ENCODE results near the gene ZNF341. TPM values are rescaled to one million over a fixed set of nuclear protein-coding genes. Genes with fewer than 3 reads are reported as not detected.

Gene ZNF341
- total RNA-seq, 3 donors from 2014 or later: 5.0 to 5.6 (median 5.1) TPM

GRCh38 chr20:33788351-33789049 is 56.7 kb downstream of the ZNF341 start:
- H3K36me3 ChIP-seq (ENCODE audit: low read depth): no peaks in the 10 kb centered on the region
- no peak overlapping the region for H3K4me3 ChIP-seq
- ATAC-seq (peak; percentile 8), DNase-seq (peak; percentile 40 to 68 (median 55))
- no peak for TF ChIP-seq CTCF (IDR thresholded peaks at IDR 0.05)
- H3K9me3 ChIP-seq: no peaks in the 10 kb centered on the region
- H3K4me1 ChIP-seq (ENCODE audit: low read depth): peaks cover 27% of the 10 kb centered on the region
- intact Hi-C loops (cut with DNase I, micrococcal nuclease): no loop called here

- no peak overlapping the region for H3K4me3 ChIP-seq
- TF ChIP-seq CTCF (IDR thresholded peaks at IDR 0.05): no peak
- intact Hi-C loops (cut with DNase I, micrococcal nuclease): no loop called here
- peak; percentile 86 for ATAC-seq
- no peaks in the 10 kb centered on the region for H3K36me3 ChIP-seq (ENCODE audit: low read depth)
- no peaks in the 10 kb centered on the region for H3K9me3 ChIP-seq
- peak; percentile 78 to 96 (median 82) for DNase-seq
- H3K4me1 ChIP-seq (ENCODE audit: low read depth): peaks cover 27% of the 10 kb centered on the region
Observed at GRCh38 chr20:33789109-33789857, 57.5 kb downstream of the ZNF341 start.

GRCh38 chr20:33789858-33790182 is 58.0 kb downstream of the ZNF341 start:
- Histone ChIP-seq H3K9me3 (no peaks in the 10 kb centered on the region), H3K4me1 (ENCODE audit: low read depth) (peaks cover 27% of the 10 kb centered on the region), H3K4me3 (no peak overlapping the region), H3K36me3 (ENCODE audit: low read depth) (no peaks in the 10 kb centered on the region)
- DNase-seq (no peak), ATAC-seq (peak; percentile 1)
- intact Hi-C loops (cut with DNase I, micrococcal nuclease): no loop called here
- TF ChIP-seq CTCF (IDR thresholded peaks at IDR 0.05): no peak

- H3K9me3 ChIP-seq: no peaks in the 10 kb centered on the region
- no peak for TF ChIP-seq CTCF (IDR thresholded peaks at IDR 0.05)
- DNase-seq (peak; percentile 86 to 88 (median 87)), ATAC-seq (peak; percentile 81)
- intact Hi-C loops (cut with DNase I, micrococcal nuclease): no loop called here
- no peak overlapping the region for H3K4me3 ChIP-seq
- H3K36me3 ChIP-seq (ENCODE audit: low read depth): no peaks in the 10 kb centered on the region
- peaks cover 27% of the 10 kb centered on the region for H3K4me1 ChIP-seq (ENCODE audit: low read depth)
Observed at GRCh38 chr20:33790566-33790965, 58.8 kb downstream of the ZNF341 start.

- intact Hi-C loops (cut with DNase I, micrococcal nuclease): no loop called here
- Histone ChIP-seq H3K36me3 (ENCODE audit: low read depth) (no peaks in the 10 kb centered on the region), H3K9me3 (no peaks in the 10 kb centered on the region), H3K4me1 (ENCODE audit: low read depth) (peaks cover 27% of the 10 kb centered on the region), H3K4me3 (no peak overlapping the region)
- no peak for ATAC-seq
- DNase-seq: peak in 2 of 3 donors; percentile 55 to 60
- TF ChIP-seq CTCF (IDR thresholded peaks at IDR 0.05): no peak
Observed at GRCh38 chr20:33791021-33791420, 59.2 kb downstream of the ZNF341 start.
